Mucosa of descending colon (tissue), 3 donors: ENCODE results near the gene ZNF584. TPM values are rescaled to one million over a fixed set of nuclear protein-coding genes. Genes with fewer than 3 reads are reported as not detected.
"Not testable (repeated sequence)": the region's sequence is repeated elsewhere in the genome, so short reads cannot be mapped to it uniquely, and the experiment has no call there.

Experiments
- ATAC-seq: fragments of 200-7000 bp; cut with Tn5 transposase; one replicate; pipeline ENCODE4 v1.9.1; 2020; ENCODE audit warnings: mild to moderate bottlenecking, moderate library complexity
- DNase-seq, 3 donors: peaks; one replicate each; pipeline ENCODE4 v3.0.0-alpha.2; 2020
- H3K36me3 ChIP-seq: fragments of 200-600 bp; one replicate; pipeline ENCODE4 v1.8.0; 2021; ENCODE audit warnings: low read depth, mild to moderate bottlenecking
- H3K4me1 ChIP-seq: fragments of 200-600 bp; one replicate; pipeline ENCODE4 v1.8.0; 2021; ENCODE audit warnings: low read depth, mild to moderate bottlenecking
- H3K4me3 ChIP-seq: fragments of 200-600 bp; one replicate; pipeline ENCODE4 v1.8.0; 2021; ENCODE audit warnings: mild to moderate bottlenecking
- H3K9me3 ChIP-seq: fragments of 200-600 bp; one replicate; pipeline ENCODE4 v1.8.0; 2021; ENCODE audit warnings: mild to moderate bottlenecking
- CTCF ChIP-seq: fragments of 200-600 bp; IDR thresholded peaks from one replicate; pipeline ENCODE4 v1.8.0; 2022; ENCODE audit warnings: antibody characterized with exemption, mild to moderate bottlenecking
- intact Hi-C, 2 donors: fragments of 100-400 bp; cut with DNase I in 1 of 2; cut with micrococcal nuclease in 1 of 2; formaldehyde crosslinking; loops; one replicate each; pipeline versions ENCODE4 v1.11.0 to v1.11.1; 2022; cut with DNase I, micrococcal nuclease
- total RNA-seq, 3 donors: library from RNA; stranded (reverse); fragmentation: NEBNext Ultra II Directional in 2 of 3; extraction: Animal tissue kit (Norgen Biotek cat#: 25700) in 2 of 3; gene quantifications; one replicate each; pipeline versions ENCODE4 v1.2.1 to v1.2.4, GENCODE V29; 2021 to 2023
- donor health status: DM: no; HTN: no; CAD: no; lungs with moderate emphysema.
- donor health status: DM: no; HTN: no; CAD: no.
- donor health status: DM: no; HTN: yes; CAD: no.

ZNF584 gene
- total RNA-seq, 3 donors from 2014 or later = 5.4 to 15.0 (median 6.9) TPM

DNA sequence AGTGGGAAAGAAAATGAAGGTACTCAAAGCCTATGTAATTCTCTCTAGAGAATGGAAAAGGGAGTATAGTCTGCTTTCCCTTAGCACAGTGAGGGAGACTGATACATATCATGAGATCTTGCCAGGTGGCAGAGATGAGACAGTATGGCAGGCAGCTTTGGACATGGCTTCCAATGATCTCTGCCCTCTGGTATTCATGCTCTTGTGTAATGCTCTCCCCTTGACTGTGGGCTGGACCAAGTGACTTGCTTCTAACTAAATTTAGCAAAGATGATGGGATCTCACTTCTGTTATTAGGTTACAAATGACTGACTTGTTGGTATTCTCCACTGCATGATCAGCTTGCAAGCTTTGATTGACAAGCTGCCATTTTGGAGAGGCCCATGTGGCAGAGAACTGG, 21.3 kb downstream of the ZNF584 start:
- DNase-seq = no peak
- Histone ChIP-seq H3K36me3 (peaks cover 9% of the 10 kb centered on the region), H3K9me3 (peaks cover 86% of the 10 kb centered on the region), H3K4me1 (no peaks in the 10 kb centered on the region), H3K4me3 (no peak overlapping the region)
- no peak for ATAC-seq
- TF ChIP-seq CTCF = no peak
- intact Hi-C loops = no loop called here

DNA sequence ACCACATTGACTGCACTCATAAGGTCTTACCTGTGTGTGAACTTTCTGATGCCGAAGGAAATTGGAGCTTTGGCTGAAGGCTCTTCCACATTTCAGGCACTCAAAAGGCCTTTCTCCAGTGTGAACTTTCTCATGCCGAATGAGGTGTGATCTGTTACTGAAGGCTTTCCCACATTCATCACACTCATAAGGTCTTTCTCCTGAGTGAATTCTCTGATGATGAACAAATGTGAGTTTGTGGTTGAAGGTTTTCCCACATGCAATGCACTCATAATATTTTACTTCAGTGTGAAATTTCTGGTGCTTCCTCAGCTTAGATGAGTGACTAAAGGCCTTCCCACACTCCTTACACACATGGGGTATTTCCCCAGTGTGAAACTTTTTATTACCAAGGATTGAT, 25.8 kb downstream of the ZNF584 start:
- peaks cover 27% of the 10 kb centered on the region for H3K36me3 ChIP-seq
- ATAC-seq = no peak
- H3K4me1 ChIP-seq = peaks cover 2% of the 10 kb centered on the region
- TF ChIP-seq CTCF = no peak
- intact Hi-C loops = no loop called here
- peaks cover 100% of the 10 kb centered on the region for H3K9me3 ChIP-seq
- H3K4me3 ChIP-seq = no peak overlapping the region
- no peak for DNase-seq

- Histone ChIP-seq H3K4me1 (peaks cover 10% of the 10 kb centered on the region), H3K4me3 (peak within 1 kb of the TSS; percentile 41), H3K9me3 (peaks cover 53% of the 10 kb centered on the region), H3K36me3 (peaks cover 16% of the 10 kb centered on the region)
- ATAC-seq (peak; percentile 99), DNase-seq (peak; percentile 92 to 98 (median 97))
- intact Hi-C loops = no loop called here
- no peak for TF ChIP-seq CTCF
These were observed 31.4 kb downstream of the ZNF584 start, which contains the start of gene ZNF132 for GRCh38 chr19:58439576-58440554. ZNF132 (minus strand) TSS chr19:58440153; CDS start chr19:58439821, 332 bp downstream.

GRCh38 chr19:58440556-58440955, 32.1 kb downstream of the ZNF584 start:
- peak overlapping the region; percentile 41 for H3K4me3 ChIP-seq
- peaks cover 47% of the 10 kb centered on the region for H3K9me3 ChIP-seq
- peaks cover 9% of the 10 kb centered on the region for H3K36me3 ChIP-seq
- DNase-seq (no peak), ATAC-seq (no peak)
- H3K4me1 ChIP-seq = peaks cover 10% of the 10 kb centered on the region
- no peak for TF ChIP-seq CTCF
- intact Hi-C loops = no loop called here

DNA sequence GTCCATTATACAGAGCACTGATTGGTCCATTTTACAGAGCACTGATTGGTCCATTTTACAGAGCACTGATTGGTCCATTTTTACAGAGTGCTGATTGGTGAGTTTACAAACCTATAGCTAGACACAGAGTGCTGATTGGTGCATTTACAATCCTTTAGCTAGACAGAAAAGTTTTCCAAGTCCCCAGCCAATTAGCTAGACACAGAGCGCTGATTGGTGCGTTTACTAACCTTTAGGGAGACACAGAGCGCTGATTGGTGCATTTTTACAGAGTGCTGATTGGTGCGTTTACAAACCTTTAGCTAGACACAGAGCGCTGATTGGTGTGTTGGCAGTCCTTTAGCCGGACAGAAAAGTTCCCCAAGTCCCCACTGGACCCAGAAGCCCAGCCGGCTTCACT, 34.5 kb downstream of the ZNF584 start:
- ATAC-seq, intact Hi-C loops, H3K4me3 ChIP-seq, DNase-seq, H3K36me3 ChIP-seq: not testable (repeated sequence)
- Histone ChIP-seq H3K9me3 (peaks cover 22% of the 10 kb centered on the region), H3K4me1 (peaks cover 10% of the 10 kb centered on the region)

- DNase-seq, intact Hi-C loops, ATAC-seq, H3K9me3 ChIP-seq, H3K4me3 ChIP-seq, H3K36me3 ChIP-seq: not testable (repeated sequence)
- peaks cover 12% of the 10 kb centered on the region for H3K4me1 ChIP-seq
These were observed 40.4 kb downstream of the ZNF584 start for GRCh38 chr19:58448860-58449259.

- H3K36me3 ChIP-seq, H3K9me3 ChIP-seq, intact Hi-C loops, DNase-seq, H3K4me3 ChIP-seq, ATAC-seq: not testable (repeated sequence)
- H3K4me1 ChIP-seq = peaks cover 12% of the 10 kb centered on the region
These were observed 41.5 kb downstream of the ZNF584 start for GRCh38 chr19:58449980-58450379.
